Breast epithelium (tissue), 3 donors: ENCODE data around the gene STIMATE.

ENCODE experiments used
- POLR2A ChIP-seq: fragments of 450-650 bp; IDR thresholded peaks from one replicate; pipeline ENCODE4 v1.6.1; 2016; ENCODE audit warnings: antibody characterized with exemption, mild to moderate bottlenecking, moderate library complexity
- TF ChIP-seq, protein P1 (sequence below), 3 donors: fragments of 450-650 bp; IDR thresholded peaks; one replicate each; pipeline ENCODE4 v1.5.1; 2016 to 2017; ENCODE audit warnings: antibody characterized with exemption in 3 of 3, mild to moderate bottlenecking in 3 of 3, moderate library complexity in 3 of 3

DNA sequence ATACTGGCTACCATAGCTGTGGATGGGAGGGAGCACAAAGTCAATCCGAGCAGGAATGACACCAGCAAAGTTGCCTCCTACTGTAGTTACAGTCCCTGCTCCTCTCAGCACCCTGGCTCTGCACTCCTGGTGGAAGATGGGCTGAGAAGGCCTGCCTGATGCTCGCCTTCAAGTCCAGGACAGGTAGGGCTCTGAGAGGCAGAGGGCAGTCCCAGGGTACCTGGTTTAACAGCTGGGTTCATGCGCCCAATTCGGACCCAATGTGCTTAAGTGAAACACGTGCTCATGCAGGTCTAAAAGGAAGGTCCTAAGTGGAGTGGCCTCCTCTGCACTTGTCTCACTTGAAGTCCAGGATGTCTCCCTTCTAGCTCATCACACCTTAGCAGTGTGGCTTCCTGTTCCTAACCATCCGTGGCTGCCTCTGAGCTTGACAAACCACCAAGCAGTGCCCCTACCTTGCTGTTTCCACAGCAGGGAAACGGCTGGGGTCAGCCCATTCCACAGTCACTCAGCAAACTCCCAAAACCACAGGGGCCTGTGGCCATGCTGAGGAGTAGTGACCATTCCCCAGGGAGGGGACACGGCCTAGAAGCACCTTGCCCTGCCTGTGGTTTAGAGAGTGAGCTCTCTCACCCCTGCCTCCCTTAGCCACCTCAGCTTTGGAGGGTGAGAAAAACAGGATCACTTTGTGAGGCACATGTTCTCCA lies 58.6 kb downstream of the STIMATE start:
- TF ChIP-seq, protein P1, sequence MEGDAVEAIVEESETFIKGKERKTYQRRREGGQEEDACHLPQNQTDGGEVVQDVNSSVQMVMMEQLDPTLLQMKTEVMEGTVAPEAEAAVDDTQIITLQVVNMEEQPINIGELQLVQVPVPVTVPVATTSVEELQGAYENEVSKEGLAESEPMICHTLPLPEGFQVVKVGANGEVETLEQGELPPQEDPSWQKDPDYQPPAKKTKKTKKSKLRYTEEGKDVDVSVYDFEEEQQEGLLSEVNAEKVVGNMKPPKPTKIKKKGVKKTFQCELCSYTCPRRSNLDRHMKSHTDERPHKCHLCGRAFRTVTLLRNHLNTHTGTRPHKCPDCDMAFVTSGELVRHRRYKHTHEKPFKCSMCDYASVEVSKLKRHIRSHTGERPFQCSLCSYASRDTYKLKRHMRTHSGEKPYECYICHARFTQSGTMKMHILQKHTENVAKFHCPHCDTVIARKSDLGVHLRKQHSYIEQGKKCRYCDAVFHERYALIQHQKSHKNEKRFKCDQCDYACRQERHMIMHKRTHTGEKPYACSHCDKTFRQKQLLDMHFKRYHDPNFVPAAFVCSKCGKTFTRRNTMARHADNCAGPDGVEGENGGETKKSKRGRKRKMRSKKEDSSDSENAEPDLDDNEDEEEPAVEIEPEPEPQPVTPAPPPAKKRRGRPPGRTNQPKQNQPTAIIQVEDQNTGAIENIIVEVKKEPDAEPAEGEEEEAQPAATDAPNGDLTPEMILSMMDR (IDR thresholded peaks at IDR 0.05): no peak
- TF ChIP-seq POLR2A: no peak
